ENCODE measurements around the gene CCBE1.

DNA sequence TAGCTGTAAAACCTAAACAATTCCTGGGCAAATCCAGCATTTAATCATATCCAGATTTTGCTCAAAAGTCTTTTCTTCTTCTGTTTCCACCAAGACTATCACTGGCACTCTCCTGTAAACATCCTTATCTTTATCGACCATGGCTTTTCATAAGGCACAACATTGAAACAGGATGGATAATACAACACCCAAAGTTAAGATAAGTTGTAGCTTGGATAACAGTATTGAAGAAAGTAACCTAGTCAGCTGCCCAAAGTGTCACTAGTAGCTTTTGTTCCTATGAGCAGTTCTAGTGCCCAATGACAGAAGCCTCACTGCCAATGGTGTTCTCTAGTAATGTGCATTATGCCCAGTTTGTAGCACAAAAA lies 22.3 kb downstream of the CCBE1 start:
- no peak for TF ChIP-seq GTF2F1 (IDR thresholded peaks at IDR 0.05; ENCODE audit: low read depth, low read length)
- TF ChIP-seq, protein P1, sequence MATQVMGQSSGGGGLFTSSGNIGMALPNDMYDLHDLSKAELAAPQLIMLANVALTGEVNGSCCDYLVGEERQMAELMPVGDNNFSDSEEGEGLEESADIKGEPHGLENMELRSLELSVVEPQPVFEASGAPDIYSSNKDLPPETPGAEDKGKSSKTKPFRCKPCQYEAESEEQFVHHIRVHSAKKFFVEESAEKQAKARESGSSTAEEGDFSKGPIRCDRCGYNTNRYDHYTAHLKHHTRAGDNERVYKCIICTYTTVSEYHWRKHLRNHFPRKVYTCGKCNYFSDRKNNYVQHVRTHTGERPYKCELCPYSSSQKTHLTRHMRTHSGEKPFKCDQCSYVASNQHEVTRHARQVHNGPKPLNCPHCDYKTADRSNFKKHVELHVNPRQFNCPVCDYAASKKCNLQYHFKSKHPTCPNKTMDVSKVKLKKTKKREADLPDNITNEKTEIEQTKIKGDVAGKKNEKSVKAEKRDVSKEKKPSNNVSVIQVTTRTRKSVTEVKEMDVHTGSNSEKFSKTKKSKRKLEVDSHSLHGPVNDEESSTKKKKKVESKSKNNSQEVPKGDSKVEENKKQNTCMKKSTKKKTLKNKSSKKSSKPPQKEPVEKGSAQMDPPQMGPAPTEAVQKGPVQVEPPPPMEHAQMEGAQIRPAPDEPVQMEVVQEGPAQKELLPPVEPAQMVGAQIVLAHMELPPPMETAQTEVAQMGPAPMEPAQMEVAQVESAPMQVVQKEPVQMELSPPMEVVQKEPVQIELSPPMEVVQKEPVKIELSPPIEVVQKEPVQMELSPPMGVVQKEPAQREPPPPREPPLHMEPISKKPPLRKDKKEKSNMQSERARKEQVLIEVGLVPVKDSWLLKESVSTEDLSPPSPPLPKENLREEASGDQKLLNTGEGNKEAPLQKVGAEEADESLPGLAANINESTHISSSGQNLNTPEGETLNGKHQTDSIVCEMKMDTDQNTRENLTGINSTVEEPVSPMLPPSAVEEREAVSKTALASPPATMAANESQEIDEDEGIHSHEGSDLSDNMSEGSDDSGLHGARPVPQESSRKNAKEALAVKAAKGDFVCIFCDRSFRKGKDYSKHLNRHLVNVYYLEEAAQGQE (IDR thresholded peaks at IDR 0.05; ENCODE audit: borderline replicate concordance), result no peak
- TF ChIP-seq, protein P1 (CRISPR knock-in tag; IDR thresholded peaks at IDR 0.05; ENCODE audit: low read depth), result no peak
- no peak for TF ChIP-seq CREM (IDR thresholded peaks at IDR 0.05; ENCODE audit: low read depth)
- TF ChIP-seq, protein P2, sequence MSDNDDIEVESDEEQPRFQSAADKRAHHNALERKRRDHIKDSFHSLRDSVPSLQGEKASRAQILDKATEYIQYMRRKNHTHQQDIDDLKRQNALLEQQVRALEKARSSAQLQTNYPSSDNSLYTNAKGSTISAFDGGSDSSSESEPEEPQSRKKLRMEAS (CRISPR knock-in tag; IDR thresholded peaks at IDR 0.05), result no peak
- TF ChIP-seq, protein P3, sequence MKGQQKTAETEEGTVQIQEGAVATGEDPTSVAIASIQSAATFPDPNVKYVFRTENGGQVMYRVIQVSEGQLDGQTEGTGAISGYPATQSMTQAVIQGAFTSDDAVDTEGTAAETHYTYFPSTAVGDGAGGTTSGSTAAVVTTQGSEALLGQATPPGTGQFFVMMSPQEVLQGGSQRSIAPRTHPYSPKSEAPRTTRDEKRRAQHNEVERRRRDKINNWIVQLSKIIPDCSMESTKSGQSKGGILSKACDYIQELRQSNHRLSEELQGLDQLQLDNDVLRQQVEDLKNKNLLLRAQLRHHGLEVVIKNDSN (CRISPR knock-in tag; IDR thresholded peaks at IDR 0.05), result no peak
- no peak for TF ChIP-seq JUND (IDR thresholded peaks at IDR 0.05; ENCODE audit: borderline replicate concordance, low read depth, low read length)
- TF ChIP-seq JUND (tag; IDR thresholded peaks at IDR 0.05; ENCODE audit: borderline replicate concordance, low read depth, low read length), result no peak
- TF ChIP-seq NFE2L1 (tag; IDR thresholded peaks at IDR 0.05; ENCODE audit: borderline replicate concordance, low read depth), result no peak
- TF ChIP-seq, protein P4, sequence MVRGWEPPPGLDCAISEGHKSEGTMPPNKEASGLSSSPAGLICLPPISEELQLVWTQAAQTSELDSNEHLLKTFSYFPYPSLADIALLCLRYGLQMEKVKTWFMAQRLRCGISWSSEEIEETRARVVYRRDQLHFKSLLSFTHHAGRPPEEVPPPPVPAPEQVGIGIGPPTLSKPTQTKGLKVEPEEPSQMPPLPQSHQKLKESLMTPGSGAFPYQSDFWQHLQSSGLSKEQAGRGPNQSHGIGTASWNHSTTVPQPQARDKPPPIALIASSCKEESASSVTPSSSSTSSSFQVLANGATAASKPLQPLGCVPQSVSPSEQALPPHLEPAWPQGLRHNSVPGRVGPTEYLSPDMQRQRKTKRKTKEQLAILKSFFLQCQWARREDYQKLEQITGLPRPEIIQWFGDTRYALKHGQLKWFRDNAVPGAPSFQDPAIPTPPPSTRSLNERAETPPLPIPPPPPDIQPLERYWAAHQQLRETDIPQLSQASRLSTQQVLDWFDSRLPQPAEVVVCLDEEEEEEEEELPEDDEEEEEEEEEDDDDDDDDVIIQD (CRISPR knock-in tag; IDR thresholded peaks at IDR 0.05), result no peak
